Mesothelial cell of epicardium (in vitro differentiated cells): ENCODE measurements around the gene EYS. TPM values are rescaled to one million over a fixed set of nuclear protein-coding genes. Genes with fewer than 3 reads are reported as not detected.

Experiments
- DNase-seq, 2 experiments: peaks; one replicate each; pipeline ENCODE4 v3.0.0; 2021; ENCODE audit warnings: low spot score in 2 of 2; ENCODE audit not compliant: unreplicated experiment in 2 of 2
- H3K27ac Mint-ChIP-seq: 2 replicates; pipeline ENCODE4 v1.8.0; 2021; ENCODE audit warnings: mixed read lengths
- H3K27me3 Mint-ChIP-seq: 2 replicates; pipeline ENCODE4 v1.8.0; 2021; ENCODE audit warnings: low read depth, mixed read lengths
- H3K36me3 Mint-ChIP-seq: 2 replicates; pipeline ENCODE4 v1.8.0; 2021; ENCODE audit warnings: mixed read lengths
- H3K4me1 Mint-ChIP-seq: 2 replicates; pipeline ENCODE4 v1.8.0; 2021; ENCODE audit warnings: mixed read lengths
- H3K4me3 Mint-ChIP-seq: 2 replicates; pipeline ENCODE4 v1.8.0; 2021; ENCODE audit warnings: mild to moderate bottlenecking, moderate library complexity, mixed read lengths
- H3K9me3 Mint-ChIP-seq: 2 replicates; pipeline ENCODE4 v1.8.0; 2021; ENCODE audit warnings: mixed read lengths
- total RNA-seq: library from RNA; stranded (reverse); gene quantifications from 3 replicates; pipeline ENCODE4 v1.2.1, GENCODE V29; 2021
- TF ChIP-seq, protein P1 (sequence below): fragments of 200-600 bp; sonication (generic); IDR thresholded peaks from one replicate; pipeline ENCODE4 v1.5.0; 2021; ENCODE audit warnings: antibody characterized with exemption; ENCODE audit not compliant: unreplicated experiment

The EYS gene
- total RNA-seq, 1 donor from 2014 or later = 0.69 TPM

DNA sequence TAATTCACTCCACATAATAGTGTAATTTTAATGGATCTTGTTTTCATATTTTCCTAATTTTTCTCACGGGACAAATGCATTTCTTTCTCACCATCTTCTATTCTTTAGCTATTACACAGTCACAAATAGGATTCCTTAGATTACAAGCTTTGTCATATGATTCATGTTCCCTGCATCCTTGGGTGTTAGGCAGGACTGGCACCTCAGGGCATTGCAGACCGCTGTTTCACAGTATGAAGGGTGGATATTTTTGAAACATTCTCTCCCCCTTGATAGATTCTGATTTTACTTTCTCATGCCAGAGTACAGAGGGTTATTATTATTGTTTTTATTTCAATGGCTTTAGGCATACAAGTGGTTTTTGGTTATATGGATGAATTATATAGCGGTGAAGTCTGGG lies 1469.0 kb downstream of the EYS start:
- H3K9me3 Mint-ChIP-seq = peaks cover 31% of the 10 kb centered on the region
- TF ChIP-seq, protein P1, sequence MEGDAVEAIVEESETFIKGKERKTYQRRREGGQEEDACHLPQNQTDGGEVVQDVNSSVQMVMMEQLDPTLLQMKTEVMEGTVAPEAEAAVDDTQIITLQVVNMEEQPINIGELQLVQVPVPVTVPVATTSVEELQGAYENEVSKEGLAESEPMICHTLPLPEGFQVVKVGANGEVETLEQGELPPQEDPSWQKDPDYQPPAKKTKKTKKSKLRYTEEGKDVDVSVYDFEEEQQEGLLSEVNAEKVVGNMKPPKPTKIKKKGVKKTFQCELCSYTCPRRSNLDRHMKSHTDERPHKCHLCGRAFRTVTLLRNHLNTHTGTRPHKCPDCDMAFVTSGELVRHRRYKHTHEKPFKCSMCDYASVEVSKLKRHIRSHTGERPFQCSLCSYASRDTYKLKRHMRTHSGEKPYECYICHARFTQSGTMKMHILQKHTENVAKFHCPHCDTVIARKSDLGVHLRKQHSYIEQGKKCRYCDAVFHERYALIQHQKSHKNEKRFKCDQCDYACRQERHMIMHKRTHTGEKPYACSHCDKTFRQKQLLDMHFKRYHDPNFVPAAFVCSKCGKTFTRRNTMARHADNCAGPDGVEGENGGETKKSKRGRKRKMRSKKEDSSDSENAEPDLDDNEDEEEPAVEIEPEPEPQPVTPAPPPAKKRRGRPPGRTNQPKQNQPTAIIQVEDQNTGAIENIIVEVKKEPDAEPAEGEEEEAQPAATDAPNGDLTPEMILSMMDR = no peak
- no peak overlapping the region for H3K4me3 Mint-ChIP-seq
- DNase-seq = no peak
- no peak overlapping the region for H3K27ac Mint-ChIP-seq
- H3K4me1 Mint-ChIP-seq = no peaks in the 10 kb centered on the region
- peaks cover 6% of the 10 kb centered on the region for H3K36me3 Mint-ChIP-seq
- no peaks in the 10 kb centered on the region for H3K27me3 Mint-ChIP-seq

DNA sequence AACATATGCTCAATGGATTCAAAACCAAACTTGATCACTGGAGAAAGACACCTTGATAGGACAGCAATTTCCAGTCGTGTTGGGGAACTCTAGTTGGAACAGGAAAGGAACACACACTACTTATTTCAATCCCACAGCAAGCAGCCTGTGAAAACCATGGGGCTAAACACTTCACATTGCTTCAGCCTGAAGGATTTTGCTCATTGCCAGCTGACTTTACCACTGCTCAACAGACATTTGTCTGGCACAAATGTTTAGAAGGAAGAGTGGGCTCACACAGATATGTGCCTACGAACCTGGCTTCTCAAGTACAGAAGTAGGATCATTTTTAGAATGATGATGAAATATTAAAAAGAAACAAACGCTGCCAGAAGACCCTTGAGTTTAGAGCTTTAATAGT lies 1473.3 kb downstream of the EYS start:
- H3K36me3 Mint-ChIP-seq = no peaks in the 10 kb centered on the region
- no peaks in the 10 kb centered on the region for H3K27me3 Mint-ChIP-seq
- H3K9me3 Mint-ChIP-seq = no peaks in the 10 kb centered on the region
- TF ChIP-seq, protein P1 = no peak
- H3K4me3 Mint-ChIP-seq = no peak overlapping the region
- no peak overlapping the region for H3K27ac Mint-ChIP-seq
- DNase-seq = no peak
- peaks cover 6% of the 10 kb centered on the region for H3K4me1 Mint-ChIP-seq

DNA sequence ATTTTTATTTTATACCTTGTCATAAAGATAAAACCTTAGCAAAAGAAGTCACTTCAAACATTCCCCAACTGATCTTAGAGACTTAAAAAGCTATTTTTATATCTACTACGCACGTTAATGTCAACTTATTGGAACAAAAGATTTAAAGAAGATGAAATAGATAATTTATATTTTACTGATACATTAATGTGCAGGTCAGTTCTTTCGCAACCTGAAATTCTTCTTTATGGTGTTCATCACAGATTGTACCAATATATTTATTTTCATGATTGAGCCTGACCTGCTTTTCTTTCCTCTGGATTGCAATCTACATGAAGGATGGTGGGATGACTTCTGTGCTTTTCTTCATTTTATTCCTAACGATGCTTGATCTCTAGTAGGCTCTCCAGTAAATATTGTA lies 1475.1 kb downstream of the EYS start:
- Mint-ChIP-seq H3K27ac (no peak overlapping the region), H3K36me3 (no peaks in the 10 kb centered on the region), H3K9me3 (no peaks in the 10 kb centered on the region), H3K4me3 (no peak overlapping the region), H3K27me3 (no peaks in the 10 kb centered on the region), H3K4me1 (peaks cover 6% of the 10 kb centered on the region)
- no peak for DNase-seq
- TF ChIP-seq, protein P1 = no peak

DNA sequence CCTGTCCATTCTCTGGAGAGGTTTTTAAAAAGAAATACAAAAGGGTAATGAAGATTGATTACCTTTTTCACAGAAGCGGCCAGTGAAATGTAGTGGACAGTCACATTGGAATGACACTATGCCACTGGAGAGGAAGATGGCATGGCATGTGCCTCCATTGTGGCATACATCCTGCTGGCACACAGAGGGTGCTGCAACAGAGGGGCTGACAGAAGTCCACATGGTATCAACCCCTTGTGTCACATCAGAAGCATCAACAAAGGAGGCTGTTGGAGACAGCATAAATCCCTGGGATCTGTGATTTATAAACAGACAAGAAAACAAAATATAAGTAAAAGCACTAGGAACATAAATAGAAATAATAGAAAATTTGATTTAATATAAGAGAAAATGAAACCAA lies 1476.5 kb downstream of the EYS start:
- Mint-ChIP-seq H3K27ac (no peak overlapping the region), H3K9me3 (no peaks in the 10 kb centered on the region), H3K27me3 (no peaks in the 10 kb centered on the region), H3K36me3 (no peaks in the 10 kb centered on the region), H3K4me3 (no peak overlapping the region), H3K4me1 (peaks cover 6% of the 10 kb centered on the region)
- DNase-seq = no peak
- TF ChIP-seq, protein P1 = no peak

DNA sequence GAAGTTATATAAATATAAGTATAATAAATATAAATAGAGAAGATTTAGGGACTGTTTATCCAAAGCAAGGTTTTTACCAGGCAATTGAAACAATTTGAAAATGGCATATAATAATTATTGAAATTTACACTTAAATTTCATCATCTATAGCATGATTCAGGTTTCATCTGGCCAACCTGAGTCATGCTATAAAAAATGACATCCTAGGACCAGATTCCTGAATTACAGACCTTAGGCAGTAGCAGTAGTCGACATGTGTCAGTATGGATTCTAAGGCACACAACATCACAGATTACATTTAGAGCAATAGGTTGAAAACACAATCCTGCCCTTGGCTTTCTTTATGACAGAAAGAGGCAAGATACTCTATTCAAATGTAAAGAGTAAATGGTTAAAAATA lies 1479.2 kb downstream of the EYS start:
- TF ChIP-seq, protein P1 = no peak
- H3K27me3 Mint-ChIP-seq = no peaks in the 10 kb centered on the region
- H3K27ac Mint-ChIP-seq = no peak overlapping the region
- peaks cover 6% of the 10 kb centered on the region for H3K4me1 Mint-ChIP-seq
- H3K36me3 Mint-ChIP-seq = no peaks in the 10 kb centered on the region
- no peak for DNase-seq
- no peak overlapping the region for H3K4me3 Mint-ChIP-seq
- no peaks in the 10 kb centered on the region for H3K9me3 Mint-ChIP-seq

DNA sequence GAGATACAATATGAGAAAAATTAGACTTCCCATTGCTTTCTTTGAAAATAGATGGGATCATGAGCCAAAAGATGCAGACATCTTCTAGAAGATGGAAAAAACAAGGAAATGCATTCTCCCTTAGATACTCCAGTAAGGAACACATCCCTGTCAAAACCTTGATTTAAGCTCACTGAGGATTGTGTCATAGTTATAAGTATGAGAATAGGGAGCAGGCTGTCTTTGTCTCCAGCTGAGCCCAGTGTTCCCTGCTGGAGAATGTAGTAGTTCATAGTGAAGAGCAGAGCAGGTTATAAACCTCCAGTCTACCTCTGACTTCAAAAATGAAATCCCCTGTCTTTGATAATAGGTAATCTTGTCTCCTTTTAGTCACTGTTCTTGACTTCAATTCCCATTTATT lies 1481.5 kb downstream of the EYS start:
- H3K27ac Mint-ChIP-seq = no peak overlapping the region

More for the DNA sequence above, 1481.5 kb downstream of the EYS start:
- H3K36me3 Mint-ChIP-seq = no peaks in the 10 kb centered on the region
- H3K27me3 Mint-ChIP-seq = no peaks in the 10 kb centered on the region
- H3K4me1 Mint-ChIP-seq = peaks cover 2% of the 10 kb centered on the region
- no peak overlapping the region for H3K4me3 Mint-ChIP-seq
- TF ChIP-seq, protein P1 = no peak
- no peak for DNase-seq
- H3K9me3 Mint-ChIP-seq = no peaks in the 10 kb centered on the region
